ENCODE data around the gene CACNG7. TPM values are rescaled to one million over a fixed set of nuclear protein-coding genes. Genes with fewer than 3 reads are reported as not detected.

CACNG7 gene
- total RNA-seq, 1 experiment from 2014 or later: 22.7 TPM

DNA sequence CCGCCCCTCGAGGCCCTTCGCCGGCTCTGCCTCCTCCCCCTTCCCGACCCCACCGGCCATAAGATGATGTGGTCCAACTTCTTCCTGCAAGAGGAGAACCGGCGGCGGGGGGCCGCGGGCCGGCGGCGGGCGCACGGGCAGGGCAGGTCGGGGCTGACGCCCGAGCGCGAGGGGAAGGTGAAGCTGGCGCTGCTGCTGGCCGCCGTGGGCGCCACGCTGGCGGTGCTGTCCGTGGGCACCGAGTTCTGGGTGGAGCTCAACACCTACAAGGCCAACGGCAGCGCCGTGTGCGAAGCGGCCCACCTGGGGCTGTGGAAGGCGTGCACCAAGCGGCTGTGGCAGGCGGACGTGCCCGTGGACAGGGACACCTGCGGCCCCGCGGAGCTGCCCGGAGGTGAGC is 83.7 kb downstream of the CACNG7 start:
- Histone ChIP-seq H3K23ac (ENCODE audit: insufficient read length, low read depth, low read length) (no peak overlapping the region), H3K4me2 (ENCODE audit: insufficient read depth, insufficient read length, low read length) (no peak overlapping the region), H2BK120ac (ENCODE audit: low read depth, low read length, poor library complexity, severe bottlenecking) (no peak overlapping the region), H3K79me1 (ENCODE audit: insufficient read depth, low read depth, low read length, poor library complexity, severe bottlenecking) (no peaks in the 10 kb centered on the region), H2BK5ac (ENCODE audit: insufficient read length, low read length) (no peak overlapping the region), H4K91ac (ENCODE audit: insufficient read length, low read depth, low read length) (no peak overlapping the region), H3K4me1 (ENCODE audit: insufficient read depth, low read length) (no peaks in the 10 kb centered on the region), H2BK20ac (ENCODE audit: low read depth, low read length, poor library complexity, severe bottlenecking) (no peak overlapping the region), H3K4ac (ENCODE audit: low read depth, low read length) (no peak overlapping the region), H3K27me3 (ENCODE audit: insufficient read depth, low read length) (no peaks in the 10 kb centered on the region; the same call in 1 of the 2 replicates), H3K79me2 (ENCODE audit: insufficient read depth, low read length) (no peaks in the 10 kb centered on the region), H3K14ac (ENCODE audit: insufficient read depth, low read length) (no peak overlapping the region; the same call in 1 of the 2 replicates), H2BK15ac (ENCODE audit: low read depth, low read length) (no peak overlapping the region), H3K18ac (ENCODE audit: insufficient read length, low read depth, low read length) (no peak overlapping the region), H3K9ac (ENCODE audit: extremely low read depth, insufficient read length, low read length) (no peak overlapping the region), H3T11ph (ENCODE audit: low read length) (no peak overlapping the region), H3K56ac (ENCODE audit: insufficient read length, low read depth, low read length) (no peak overlapping the region), H2AFZ (ENCODE audit: low read length) (no peak overlapping the region), H4K8ac (replicated peaks; ENCODE audit: insufficient read length, low read depth, low read length) (no peak overlapping the region), H2AK5ac (ENCODE audit: insufficient read length, low read length) (no peak overlapping the region), H4K20me1 (ENCODE audit: control insufficient read depth, insufficient read depth, insufficient read length) (no peaks in the 10 kb centered on the region), H4K5ac (ENCODE audit: insufficient read length, low read depth, low read length) (no peak overlapping the region), H3K9me3 (ENCODE audit: control insufficient read depth, low read depth, low read length) (no peaks in the 10 kb centered on the region), H2BK12ac (ENCODE audit: insufficient read length, low read depth, low read length) (no peak overlapping the region), H3K27ac (ENCODE audit: insufficient read length, low read depth, low read length) (no peak overlapping the region), H3K23me2 (ENCODE audit: insufficient read length, low read depth, low read length, poor library complexity, severe bottlenecking) (peaks cover 5% of the 10 kb centered on the region)
- Mint-ChIP-seq H3K27me3 (ENCODE audit: low read depth) (peaks cover 57% of the 10 kb centered on the region), H3K9me3 (no peaks in the 10 kb centered on the region; a peak in 1 of 5 replicates), H3K4me1 (peaks cover 11 to 25% of the 10 kb centered on the region in 2 experiments), H3K36me3 (ENCODE audit: insufficient read depth in 1 of 3, low read depth in 3 of 3) (no peaks in the 10 kb centered on the region; a peak in 1 of 7 replicates), H3K27ac (no peak overlapping the region), H3K4me3 (peak overlapping the region in 1 of 2 experiments; percentile 70; a peak in 1 of 5 replicates)
- TF ChIP-seq, protein P1, sequence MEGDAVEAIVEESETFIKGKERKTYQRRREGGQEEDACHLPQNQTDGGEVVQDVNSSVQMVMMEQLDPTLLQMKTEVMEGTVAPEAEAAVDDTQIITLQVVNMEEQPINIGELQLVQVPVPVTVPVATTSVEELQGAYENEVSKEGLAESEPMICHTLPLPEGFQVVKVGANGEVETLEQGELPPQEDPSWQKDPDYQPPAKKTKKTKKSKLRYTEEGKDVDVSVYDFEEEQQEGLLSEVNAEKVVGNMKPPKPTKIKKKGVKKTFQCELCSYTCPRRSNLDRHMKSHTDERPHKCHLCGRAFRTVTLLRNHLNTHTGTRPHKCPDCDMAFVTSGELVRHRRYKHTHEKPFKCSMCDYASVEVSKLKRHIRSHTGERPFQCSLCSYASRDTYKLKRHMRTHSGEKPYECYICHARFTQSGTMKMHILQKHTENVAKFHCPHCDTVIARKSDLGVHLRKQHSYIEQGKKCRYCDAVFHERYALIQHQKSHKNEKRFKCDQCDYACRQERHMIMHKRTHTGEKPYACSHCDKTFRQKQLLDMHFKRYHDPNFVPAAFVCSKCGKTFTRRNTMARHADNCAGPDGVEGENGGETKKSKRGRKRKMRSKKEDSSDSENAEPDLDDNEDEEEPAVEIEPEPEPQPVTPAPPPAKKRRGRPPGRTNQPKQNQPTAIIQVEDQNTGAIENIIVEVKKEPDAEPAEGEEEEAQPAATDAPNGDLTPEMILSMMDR (conservative IDR thresholded peaks at IDR 0.05): no peak
- no CpG with 5 or more reads among the region's 43 CpGs for WGBS (ENCODE audit: extremely low coverage, insufficient read length, low lambda C conversion rate)
- no peak for DNase-seq
